LoVo (cell line): ENCODE measurements around the gene NGB.
A peak's percentile ranks its signal among the peaks of the same experiment; 100 is the strongest.
"Not testable (repeated sequence)": the region's sequence is repeated elsewhere in the genome, so short reads cannot be mapped to it uniquely, and the experiment has no call there.

Experiments
- DNase-seq: peaks from one replicate; pipeline ENCODE4 v3.0.0-alpha.2; 2016; ENCODE audit warnings: low spot score

Gene NGB

GRCh38 chr14:77271113-77271710 is at the start of gene NGB:
TSS of gene NGB (minus strand) at chr14:77271206. CDS start at chr14:77270937, 269 bp downstream.
- DNase-seq: no peak

- DNase-seq: peak; percentile 92
Measured at GRCh38 chr14:77320238-77320935, 49.4 kb upstream of the NGB start, which contains the start of gene POMT2. TSS of gene POMT2 (minus strand) at chr14:77320883. CDS start at chr14:77320681, 202 bp downstream.

- no peak for DNase-seq
Measured at GRCh38 chr14:77319422-77319821, 48.4 kb upstream of the NGB start.

GRCh38 chr14:77318756-77319155 is 47.8 kb upstream of the NGB start:
- not testable (repeated sequence) for DNase-seq

GRCh38 chr14:77318006-77318553 is 47.1 kb upstream of the NGB start:
- no peak for DNase-seq

GRCh38 chr14:77316872-77317301 is 45.9 kb upstream of the NGB start:
- no peak for DNase-seq

- DNase-seq: no peak
Measured at GRCh38 chr14:77316195-77316505, 45.1 kb upstream of the NGB start.

- DNase-seq: no peak
Measured at GRCh38 chr14:77314539-77315457, 43.8 kb upstream of the NGB start.

GRCh38 chr14:77314043-77314442 is 43.0 kb upstream of the NGB start:
- DNase-seq: peak; percentile 72

GRCh38 chr14:77313371-77313770 is 42.4 kb upstream of the NGB start:
- DNase-seq: no peak

GRCh38 chr14:77311217-77311616 is 40.2 kb upstream of the NGB start:
- DNase-seq: no peak

GRCh38 chr14:77310026-77310425 is 39.0 kb upstream of the NGB start:
- DNase-seq: no peak

GRCh38 chr14:77309131-77309530 is 38.1 kb upstream of the NGB start:
- no peak for DNase-seq

GRCh38 chr14:77306851-77307496 is 36.0 kb upstream of the NGB start:
- no peak for DNase-seq

GRCh38 chr14:77306416-77306815 is 35.4 kb upstream of the NGB start:
- no peak for DNase-seq

- DNase-seq: no peak
Measured at GRCh38 chr14:77305696-77306095, 34.7 kb upstream of the NGB start.

GRCh38 chr14:77303417-77304156 is 32.6 kb upstream of the NGB start:
- peak; percentile 71 for DNase-seq

- peak; percentile 51 for DNase-seq
Measured at GRCh38 chr14:77302926-77303325, 31.9 kb upstream of the NGB start.

GRCh38 chr14:77301103-77301502 is 30.1 kb upstream of the NGB start:
- DNase-seq: no peak

- no peak for DNase-seq
Measured at GRCh38 chr14:77299771-77300170, 28.8 kb upstream of the NGB start.

- no peak for DNase-seq
Measured at GRCh38 chr14:77296906-77297305, 25.9 kb upstream of the NGB start.
